ENCODE measurements around the gene CIITA.
A peak's percentile ranks its signal among the peaks of the same experiment; 100 is the strongest.
"Not testable (repeated sequence)": the region's sequence is repeated elsewhere in the genome, so short reads cannot be mapped to it uniquely, and the experiment has no call there.

The CIITA gene, protein sequence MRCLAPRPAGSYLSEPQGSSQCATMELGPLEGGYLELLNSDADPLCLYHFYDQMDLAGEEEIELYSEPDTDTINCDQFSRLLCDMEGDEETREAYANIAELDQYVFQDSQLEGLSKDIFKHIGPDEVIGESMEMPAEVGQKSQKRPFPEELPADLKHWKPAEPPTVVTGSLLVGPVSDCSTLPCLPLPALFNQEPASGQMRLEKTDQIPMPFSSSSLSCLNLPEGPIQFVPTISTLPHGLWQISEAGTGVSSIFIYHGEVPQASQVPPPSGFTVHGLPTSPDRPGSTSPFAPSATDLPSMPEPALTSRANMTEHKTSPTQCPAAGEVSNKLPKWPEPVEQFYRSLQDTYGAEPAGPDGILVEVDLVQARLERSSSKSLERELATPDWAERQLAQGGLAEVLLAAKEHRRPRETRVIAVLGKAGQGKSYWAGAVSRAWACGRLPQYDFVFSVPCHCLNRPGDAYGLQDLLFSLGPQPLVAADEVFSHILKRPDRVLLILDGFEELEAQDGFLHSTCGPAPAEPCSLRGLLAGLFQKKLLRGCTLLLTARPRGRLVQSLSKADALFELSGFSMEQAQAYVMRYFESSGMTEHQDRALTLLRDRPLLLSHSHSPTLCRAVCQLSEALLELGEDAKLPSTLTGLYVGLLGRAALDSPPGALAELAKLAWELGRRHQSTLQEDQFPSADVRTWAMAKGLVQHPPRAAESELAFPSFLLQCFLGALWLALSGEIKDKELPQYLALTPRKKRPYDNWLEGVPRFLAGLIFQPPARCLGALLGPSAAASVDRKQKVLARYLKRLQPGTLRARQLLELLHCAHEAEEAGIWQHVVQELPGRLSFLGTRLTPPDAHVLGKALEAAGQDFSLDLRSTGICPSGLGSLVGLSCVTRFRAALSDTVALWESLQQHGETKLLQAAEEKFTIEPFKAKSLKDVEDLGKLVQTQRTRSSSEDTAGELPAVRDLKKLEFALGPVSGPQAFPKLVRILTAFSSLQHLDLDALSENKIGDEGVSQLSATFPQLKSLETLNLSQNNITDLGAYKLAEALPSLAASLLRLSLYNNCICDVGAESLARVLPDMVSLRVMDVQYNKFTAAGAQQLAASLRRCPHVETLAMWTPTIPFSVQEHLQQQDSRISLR

GRCh38 chr16:10876799-10877341, at the start of gene CIITA:
CIITA (plus strand) TSS chr16:10877202; CDS start chr16:10877331, 129 bp downstream.
- DNase-seq: peak in 1 of 2 experiments; percentile 10

GRCh38 chr16:10827691-10828341, 49.2 kb upstream of the CIITA start:
- no peak for DNase-seq

GRCh38 chr16:10828851-10829366, 48.1 kb upstream of the CIITA start:
- no peak for DNase-seq

DNA sequence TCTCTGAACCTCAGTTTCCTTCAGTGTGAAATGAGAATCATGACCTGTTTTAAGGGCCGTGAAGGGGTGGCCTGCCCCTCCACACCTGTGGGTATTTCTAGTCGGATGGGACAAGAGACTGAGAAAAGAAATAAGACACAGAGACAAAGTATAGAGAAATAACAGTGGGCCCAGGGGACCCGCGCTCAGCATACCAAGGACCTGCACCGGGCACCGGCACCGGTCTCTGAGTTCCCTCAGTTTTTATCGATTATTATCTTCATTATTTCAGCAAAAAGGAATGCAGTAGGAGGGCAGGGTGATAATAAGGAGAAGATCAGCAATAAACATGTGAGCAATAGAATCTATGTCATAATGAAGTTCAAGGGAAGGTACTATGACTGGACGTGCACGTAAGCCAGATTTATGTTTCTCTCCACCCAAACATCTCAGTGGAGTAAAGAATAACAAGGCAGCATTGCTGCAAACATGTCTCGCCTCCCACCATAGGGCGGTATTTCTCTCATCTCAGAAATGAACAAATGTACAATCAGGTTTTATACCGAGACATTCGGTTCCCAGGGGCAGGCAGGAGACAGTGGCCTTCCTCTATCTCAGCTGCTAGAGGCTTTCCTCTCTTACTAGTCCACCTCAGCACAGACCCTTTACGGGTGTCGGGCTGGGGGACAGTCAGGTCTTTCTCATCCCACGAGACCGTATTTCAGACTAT, 47.5 kb upstream of the CIITA start:
- DNase-seq: not testable (repeated sequence)

- not testable (repeated sequence) for DNase-seq
Observed at GRCh38 chr16:10830240-10830639, 46.8 kb upstream of the CIITA start.

DNA sequence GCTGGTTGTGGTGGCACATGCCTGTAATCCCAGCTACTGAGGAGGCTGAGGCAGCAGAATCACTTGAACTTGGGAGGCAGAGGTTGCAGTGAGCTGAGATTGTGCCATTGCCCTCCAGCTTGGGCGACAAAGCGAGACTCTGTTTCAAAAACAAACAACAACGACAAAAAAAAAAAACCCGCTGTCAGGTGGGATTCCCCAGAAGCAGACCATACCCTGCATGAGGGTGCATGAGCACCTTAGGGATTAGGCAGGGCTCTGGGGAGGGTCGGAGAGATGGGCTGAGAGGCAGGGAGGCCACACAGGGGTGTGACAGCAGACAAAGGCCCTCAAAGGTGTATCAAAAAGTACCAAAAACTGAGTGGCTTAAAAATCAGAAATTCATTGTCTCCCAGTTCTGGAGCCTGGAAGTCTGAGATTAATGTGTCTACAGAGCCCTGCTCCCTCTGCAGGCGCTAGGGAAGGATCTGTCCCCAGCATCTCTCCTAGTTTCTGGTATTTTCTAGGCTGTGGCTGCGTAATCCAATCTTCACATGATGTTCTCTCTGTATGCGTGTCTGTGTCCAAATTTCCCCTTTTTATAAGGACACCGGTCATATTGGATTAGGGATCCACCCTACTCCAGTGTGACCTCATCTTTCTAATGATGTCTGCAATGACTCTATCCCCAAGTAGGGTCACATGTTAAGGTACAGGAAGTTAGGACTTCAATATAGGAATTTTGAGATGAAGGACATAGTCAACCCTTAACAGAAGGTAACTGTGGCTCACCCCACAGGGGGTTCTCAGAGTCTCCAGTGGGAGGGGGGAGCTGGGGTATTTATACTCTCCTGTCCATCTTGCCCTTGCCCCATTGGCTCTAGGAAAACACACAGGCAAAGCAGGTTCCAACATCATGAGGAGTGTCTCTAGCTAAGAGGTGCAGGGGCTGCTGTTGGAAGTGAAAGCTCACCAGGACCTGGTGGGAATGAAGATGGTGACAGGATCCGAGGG, 44.8 kb upstream of the CIITA start:
- DNase-seq: no peak

DNA sequence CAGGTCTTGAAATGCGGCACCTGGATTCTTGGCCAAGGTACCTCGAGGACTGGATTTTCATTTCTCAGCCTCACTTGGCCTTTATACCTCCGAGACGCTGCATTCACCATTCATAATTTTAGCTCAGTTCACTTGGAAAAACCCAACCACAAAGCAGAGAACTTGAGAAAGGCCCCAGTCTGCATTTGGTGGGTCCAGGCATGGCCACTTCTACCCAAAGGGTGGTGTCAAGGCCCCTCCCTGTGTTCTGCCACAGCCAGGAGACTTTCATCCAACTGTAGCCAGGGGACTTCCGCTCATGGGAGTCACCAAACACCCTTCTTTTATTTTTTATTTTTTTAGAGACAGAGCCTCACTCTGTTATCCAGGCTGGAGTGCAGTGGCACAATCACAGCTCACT, 43.7 kb upstream of the CIITA start:
- DNase-seq: no peak

DNA sequence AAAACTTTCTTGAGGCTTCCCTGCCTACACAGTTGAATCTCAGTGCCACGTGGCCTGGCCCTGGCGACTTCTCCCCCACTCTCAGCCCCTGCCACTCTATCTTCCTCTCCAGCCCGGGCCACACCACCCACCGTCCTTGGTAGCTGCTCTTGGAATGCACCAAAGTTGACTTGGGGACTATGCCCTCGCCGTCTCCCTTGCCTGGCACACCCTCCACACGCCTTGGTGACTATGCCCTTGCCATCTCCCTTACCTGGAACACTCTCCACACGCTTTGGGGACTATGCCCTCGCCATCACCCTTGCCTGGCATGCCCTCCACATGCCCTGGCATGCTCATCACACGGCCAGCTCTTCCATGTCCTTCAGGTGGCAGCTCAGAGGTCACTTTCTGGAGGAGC, 42.9 kb upstream of the CIITA start:
- DNase-seq: no peak

DNA sequence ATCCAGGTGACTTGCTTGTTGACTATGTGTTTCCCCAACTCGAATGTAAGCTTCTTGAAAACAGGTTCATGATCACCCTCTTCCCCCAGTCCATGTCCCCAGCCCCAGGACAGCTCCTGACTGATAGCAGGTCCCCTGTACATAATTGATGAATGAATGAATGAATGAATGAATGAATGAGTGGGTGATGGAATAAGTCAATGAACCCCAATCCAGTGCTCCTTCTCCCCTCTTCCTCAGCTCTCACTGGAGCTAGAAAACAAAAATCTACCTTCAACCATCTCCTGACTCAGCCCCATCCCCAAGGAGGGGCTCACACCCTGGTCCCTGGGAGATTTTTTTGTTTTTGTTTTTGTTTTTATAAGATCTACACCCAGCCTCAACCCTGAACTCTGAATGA, 42.2 kb upstream of the CIITA start:
- no peak for DNase-seq

GRCh38 chr16:10835281-10835931, 41.6 kb upstream of the CIITA start:
- DNase-seq: no peak

DNA sequence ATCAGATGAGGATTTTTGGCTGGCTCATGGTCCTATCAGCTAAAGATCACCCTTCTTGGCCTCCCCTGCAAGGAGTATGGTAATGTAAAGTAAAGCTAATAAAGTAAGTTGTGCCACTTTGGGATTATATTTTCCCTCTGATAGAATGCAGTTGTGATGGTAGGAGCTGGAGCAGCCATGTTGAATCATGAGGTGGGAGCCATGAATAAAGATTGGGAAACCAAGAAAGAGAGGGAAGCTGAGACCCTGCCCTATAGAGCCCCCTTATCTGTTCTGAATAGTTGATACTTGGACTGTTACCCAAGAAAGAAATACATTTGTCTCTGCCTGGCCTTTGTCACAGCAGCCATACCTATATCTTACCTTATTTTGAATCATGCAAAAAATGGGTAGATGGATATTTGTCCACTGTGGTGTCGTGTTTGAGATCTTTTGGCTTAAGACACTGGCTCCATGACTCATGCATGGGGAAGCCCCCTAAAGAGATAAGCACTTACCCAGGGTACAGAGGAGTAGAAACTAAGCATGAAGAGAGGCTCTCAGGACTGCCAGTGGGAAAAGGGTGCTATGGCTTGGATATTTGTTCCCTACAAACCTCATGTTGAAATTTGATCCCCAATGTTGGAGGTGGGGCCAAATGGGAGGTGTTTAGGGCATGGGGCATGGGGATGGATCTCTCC, 40.7 kb upstream of the CIITA start:
- no peak for DNase-seq

GRCh38 chr16:10838621-10839278, 38.3 kb upstream of the CIITA start:
- no peak for DNase-seq

- no peak for DNase-seq
Observed at GRCh38 chr16:10839279-10839666, 37.7 kb upstream of the CIITA start.

DNA sequence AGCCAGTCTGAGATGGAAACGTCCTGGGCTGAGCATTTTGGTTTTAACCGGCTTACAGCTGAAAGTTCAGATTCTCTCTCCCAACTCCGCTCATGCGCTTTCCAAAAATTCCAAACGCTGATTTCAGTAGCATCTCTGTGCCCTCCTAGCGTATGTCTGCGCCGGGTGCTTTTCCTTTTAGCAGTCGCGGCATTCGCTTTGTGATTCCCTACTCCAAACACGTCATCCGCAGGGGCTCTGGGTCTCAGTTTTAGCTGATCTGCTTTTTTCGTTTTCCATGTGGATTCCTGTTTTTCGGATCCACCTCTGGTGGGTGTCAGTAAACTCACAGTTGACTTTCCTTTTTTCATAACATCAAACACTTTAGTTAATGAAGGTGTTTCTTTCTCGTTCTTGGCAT, 36.3 kb upstream of the CIITA start:
- no peak for DNase-seq

DNA sequence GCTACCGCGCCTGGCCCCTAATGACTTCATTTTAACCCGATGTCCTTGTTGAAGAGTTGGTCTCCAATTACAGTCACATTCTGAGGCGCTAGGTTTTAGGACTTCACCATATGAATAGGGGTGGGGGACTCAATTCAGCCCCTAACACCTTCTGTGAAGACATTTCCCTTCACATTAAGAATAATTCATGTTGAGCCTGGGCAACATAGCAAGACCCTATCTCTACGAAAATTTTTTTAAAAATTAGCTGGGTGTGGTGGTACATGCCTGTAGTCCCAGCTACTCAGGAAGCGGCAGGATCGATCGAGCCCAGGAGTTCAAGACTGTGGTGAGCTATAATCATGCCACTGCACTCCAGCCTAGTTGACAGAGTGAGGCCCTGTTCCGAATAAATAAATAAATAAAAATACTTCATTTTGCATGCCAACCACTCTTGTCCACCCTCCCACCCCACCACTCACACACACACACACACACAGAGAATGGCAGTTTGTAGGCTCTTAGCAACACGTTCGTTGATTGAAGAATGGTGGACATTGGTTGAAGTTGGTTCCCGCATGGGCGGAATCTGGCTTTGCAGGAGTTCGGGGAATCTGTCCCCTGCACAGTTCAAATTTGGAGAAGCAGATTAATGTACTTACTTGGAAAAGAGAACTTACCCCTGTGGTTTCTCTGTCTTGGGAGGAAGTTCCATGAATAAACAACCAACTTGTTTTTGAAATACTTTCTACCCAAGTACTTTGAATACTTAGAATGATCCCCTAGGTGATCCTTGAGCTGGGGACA, 30.6 kb upstream of the CIITA start:
- no peak for DNase-seq

- no peak for DNase-seq
Observed at GRCh38 chr16:10847176-10847575, 29.8 kb upstream of the CIITA start.

- no peak for DNase-seq
Observed at GRCh38 chr16:10849736-10850477, 27.1 kb upstream of the CIITA start.
